Pancreas (tissue), 10 donors: ENCODE measurements around the gene ASB2. TPM values are rescaled to one million over a fixed set of nuclear protein-coding genes. Genes with fewer than 3 reads are reported as not detected.

Experiments
- ATAC-seq, 4 donors: fragments of 200-7000 bp; cut with Tn5 transposase; one replicate each; pipeline versions ENCODE4 v1.8.0 to v1.9.1; 2020; ENCODE audit warnings: mild to moderate bottlenecking in 4 of 4, moderate library complexity in 4 of 4
- DNase-seq, 6 donors: peaks; one replicate each; pipeline ENCODE4 v3.0.0-alpha.2; 2020
- FAIRE-seq: peaks from 2 replicates; lab custom pipeline; 2012; peaks lifted over from hg19 to GRCh38; lab: Jason Lieb, UNC
- H3K27ac ChIP-seq, 4 donors: fragments of 200-600 bp; sonication (generic); 1 replicate in 3 of 4; 2 replicates in 1 of 4; pipeline versions ENCODE4 v1.5.0 to v1.8.0; 2020
- H3K27me3 ChIP-seq, 4 donors: fragments of 200-600 bp; one replicate each; pipeline ENCODE4 v1.8.0; 2021
- H3K36me3 ChIP-seq, 3 donors: fragments of 200-600 bp; sonication (generic) in 1 of 3; one replicate each; pipeline versions ENCODE4 v1.5.0 to v1.8.0; 2020 to 2021
- H3K4me1 ChIP-seq, 3 donors: fragments of 200-600 bp; one replicate each; pipeline ENCODE4 v1.8.0; 2021
- H3K4me3 ChIP-seq, 4 donors: fragments of 200-600 bp; sonication (generic) in 2 of 4; one replicate each; pipeline versions ENCODE4 v1.5.0 to v1.8.0; 2020 to 2021
- H3K9me3 ChIP-seq, 4 donors: fragments of 200-600 bp; one replicate each; pipeline ENCODE4 v1.8.0; 2021
- WGBS, 2 donors: extraction: QIAGEN DNeasy Blood & Tissue Kit; methylation state at CpG; one replicate each; pipeline ENCODE4 v1.1.7; 2013; 5-methylcytosine and 5-hydroxymethylcytosine counted together
- intact Hi-C, 3 donors: fragments of 100-400 bp; cut with DNase I; formaldehyde crosslinking; loops; one replicate each; pipeline versions ENCODE4 v1.11.1 to v1.14.2; 2022
- polyA plus RNA-seq, 2 donors: library from polyadenylated mRNA; stranded (reverse); fragments of 200-250 nt; gene quantifications; one replicate each; pipeline ENCODE4 v1.2.3, GENCODE V29; 2013
- total RNA-seq, 6 donors: library from RNA; stranded (reverse); fragmentation: NEBNext Ultra II Directional in 4 of 6; extraction: Animal tissue kit (Norgen Biotek cat#: 25700) in 4 of 6; gene quantifications; one replicate each; pipeline versions ENCODE4 v1.2.1 to v1.2.4, GENCODE V29; 2021 to 2023
- TF ChIP-seq, protein P1 (sequence below), 4 donors: fragments of 200-600 bp; sonication (generic) in 3 of 4; IDR thresholded peaks; one replicate each; pipeline versions ENCODE4 v1.5.0 to v1.8.0; 2021; ENCODE audit warnings: antibody characterized with exemption in 4 of 4
- donor health status: healthy with polysubstance abuse.
- donor health status: DM: no; HTN: no; CAD: no; lungs with moderate emphysema.
- donor health status: DM: no; HTN: no; CAD: no.
- donor health status: control.
- donor health status: control.
- donor health status: Bipolar disorder and iron deficiency.
- donor health status: DM: yes; HTN: yes; CAD: no.
- donor health status: DM: no; HTN: no; CAD: no.
- donor health status: DM: no; HTN: no; CAD: no.
- donor health status: DM: yes; HTN: yes; CAD: no.

The ASB2 gene
- total and polyA plus RNA-seq, 8 donors = 0.09 to 1.4 (median 0.40) TPM

DNA sequence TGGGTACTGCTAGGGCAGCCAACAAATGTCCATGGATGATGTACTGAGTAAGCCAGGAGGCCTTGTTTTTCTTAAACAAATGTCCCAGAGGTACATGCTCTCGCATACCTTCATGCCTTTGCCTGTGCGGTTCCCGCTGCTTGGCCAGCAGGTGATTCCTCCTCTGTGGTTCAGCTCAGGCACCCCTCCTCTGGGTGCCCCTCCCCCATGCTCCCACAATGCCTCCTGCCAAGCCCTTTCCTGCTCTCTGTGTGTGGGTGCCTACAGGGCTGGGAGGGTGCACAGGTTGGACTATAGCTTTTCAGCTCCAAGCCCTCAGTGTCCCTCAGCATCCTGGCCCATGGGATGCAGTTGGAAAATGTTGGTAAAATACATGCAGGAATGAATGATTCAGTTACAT lies 23.5 kb downstream of the ASB2 start:
- H3K4me3 ChIP-seq = no peak overlapping the region
- no peaks in the 10 kb centered on the region for H3K36me3 ChIP-seq
- FAIRE-seq (no peak), ATAC-seq (peak in 1 of 4 donors; percentile 8), DNase-seq (no peak)
- 74 to 80% methylated on average over 3 of the region's 3 CpGs for WGBS, 2 donors
- H3K4me1 ChIP-seq = no peaks in the 10 kb centered on the region
- no peaks in the 10 kb centered on the region for H3K27me3 ChIP-seq
- intact Hi-C loops = no loop called here
- H3K9me3 ChIP-seq = no peaks in the 10 kb centered on the region
- TF ChIP-seq, protein P1, sequence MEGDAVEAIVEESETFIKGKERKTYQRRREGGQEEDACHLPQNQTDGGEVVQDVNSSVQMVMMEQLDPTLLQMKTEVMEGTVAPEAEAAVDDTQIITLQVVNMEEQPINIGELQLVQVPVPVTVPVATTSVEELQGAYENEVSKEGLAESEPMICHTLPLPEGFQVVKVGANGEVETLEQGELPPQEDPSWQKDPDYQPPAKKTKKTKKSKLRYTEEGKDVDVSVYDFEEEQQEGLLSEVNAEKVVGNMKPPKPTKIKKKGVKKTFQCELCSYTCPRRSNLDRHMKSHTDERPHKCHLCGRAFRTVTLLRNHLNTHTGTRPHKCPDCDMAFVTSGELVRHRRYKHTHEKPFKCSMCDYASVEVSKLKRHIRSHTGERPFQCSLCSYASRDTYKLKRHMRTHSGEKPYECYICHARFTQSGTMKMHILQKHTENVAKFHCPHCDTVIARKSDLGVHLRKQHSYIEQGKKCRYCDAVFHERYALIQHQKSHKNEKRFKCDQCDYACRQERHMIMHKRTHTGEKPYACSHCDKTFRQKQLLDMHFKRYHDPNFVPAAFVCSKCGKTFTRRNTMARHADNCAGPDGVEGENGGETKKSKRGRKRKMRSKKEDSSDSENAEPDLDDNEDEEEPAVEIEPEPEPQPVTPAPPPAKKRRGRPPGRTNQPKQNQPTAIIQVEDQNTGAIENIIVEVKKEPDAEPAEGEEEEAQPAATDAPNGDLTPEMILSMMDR (IDR thresholded peaks at IDR 0.05) = no peak
- H3K27ac ChIP-seq = no peak overlapping the region

DNA sequence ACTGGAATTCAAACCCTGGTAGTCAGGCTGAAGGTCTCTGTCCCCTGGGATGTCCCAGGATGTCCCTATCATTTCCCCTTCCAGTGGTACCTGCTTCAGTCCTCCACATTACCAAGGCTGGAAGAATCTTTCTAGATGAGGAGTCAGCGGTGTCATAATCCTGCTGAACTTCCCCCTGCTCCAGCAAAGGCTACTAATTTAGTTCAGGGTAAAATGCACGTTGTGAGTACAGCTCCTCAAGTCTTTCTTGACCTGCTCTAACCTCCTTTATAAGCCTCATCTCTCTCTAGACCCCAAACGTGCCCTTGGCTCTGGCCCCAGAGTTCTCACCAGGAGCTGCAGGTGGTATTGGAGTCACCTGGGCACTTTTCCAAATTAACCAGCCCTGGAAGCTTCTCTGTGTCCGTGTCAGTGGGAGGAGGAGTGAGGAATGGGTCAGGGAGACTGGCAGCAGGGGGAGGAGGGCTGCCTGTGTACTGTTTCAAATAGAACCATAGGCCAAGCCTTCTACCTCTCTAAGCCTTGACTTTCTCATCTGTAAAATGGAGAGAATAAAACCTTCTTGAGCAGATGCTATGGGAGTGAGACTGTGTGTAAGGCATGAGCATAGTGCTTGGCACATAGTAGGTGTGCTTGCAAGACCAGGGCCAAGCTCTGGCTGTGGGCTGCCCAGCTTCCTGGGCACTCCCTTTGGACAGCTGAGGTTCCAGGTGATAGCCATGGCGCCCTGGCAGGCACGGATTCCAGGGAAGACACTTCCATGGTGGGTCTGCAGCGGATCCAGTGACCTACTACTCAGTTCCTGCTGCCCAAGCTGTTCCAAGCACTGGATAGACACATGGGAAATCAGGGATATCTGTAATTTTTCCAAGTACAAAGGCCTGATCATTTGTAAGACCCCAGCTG lies 24.5 kb downstream of the ASB2 start:
- no peak for FAIRE-seq
- no peaks in the 10 kb centered on the region for H3K36me3 ChIP-seq
- DNase-seq = peak in 1 of 6 donors; percentile 13
- no peaks in the 10 kb centered on the region for H3K9me3 ChIP-seq
- peak in 1 of 4 donors; percentile 36 for ATAC-seq
- H3K4me3 ChIP-seq = no peak overlapping the region
- no peaks in the 10 kb centered on the region for H3K27me3 ChIP-seq
- no peak overlapping the region for H3K27ac ChIP-seq
- 53 to 62% methylated on average over 7 of the region's 7 CpGs for WGBS, 2 donors
- TF ChIP-seq, protein P1 (IDR thresholded peaks at IDR 0.05) = no peak
- intact Hi-C loops = no loop called here
- H3K4me1 ChIP-seq = peaks cover 0 to under 1% (median 0%) of the 10 kb centered on the region in 3 donors

DNA sequence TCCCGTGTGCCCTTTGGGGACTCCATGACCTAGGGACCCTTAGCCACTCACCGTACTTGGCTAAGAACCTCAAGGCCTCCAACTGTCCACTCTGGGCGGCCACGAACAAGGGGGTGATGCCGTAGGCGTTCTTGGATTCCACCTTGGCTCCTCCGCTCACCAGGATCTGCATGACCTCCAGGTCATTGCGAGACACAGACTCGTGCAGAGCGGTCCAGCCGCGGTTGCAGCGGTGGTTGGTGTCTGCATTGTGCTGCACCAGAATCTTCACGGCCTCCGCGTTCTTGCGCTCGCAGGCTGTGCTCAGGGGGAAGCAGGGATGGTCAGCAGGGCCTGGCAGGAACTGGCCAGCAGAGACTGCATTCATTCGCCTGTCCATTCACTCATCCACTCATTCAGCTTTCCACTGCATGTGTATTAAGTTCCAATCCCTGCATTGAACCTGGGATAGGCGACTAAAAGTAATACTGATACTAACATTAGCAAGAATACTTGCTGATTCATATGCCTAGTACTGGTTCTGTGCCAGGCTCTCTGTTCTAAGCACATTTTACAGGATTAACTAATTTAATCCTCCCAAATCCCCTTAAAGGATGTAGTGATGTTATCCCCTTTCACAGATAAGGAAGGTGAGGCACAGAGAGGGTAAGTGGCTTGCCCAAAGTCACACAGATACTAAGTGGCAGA lies 25.3 kb downstream of the ASB2 start:
- FAIRE-seq = no peak
- WGBS, 2 donors = 79 to 84% methylated on average over 20 of the region's 20 CpGs
- H3K36me3 ChIP-seq = no peaks in the 10 kb centered on the region

DNA sequence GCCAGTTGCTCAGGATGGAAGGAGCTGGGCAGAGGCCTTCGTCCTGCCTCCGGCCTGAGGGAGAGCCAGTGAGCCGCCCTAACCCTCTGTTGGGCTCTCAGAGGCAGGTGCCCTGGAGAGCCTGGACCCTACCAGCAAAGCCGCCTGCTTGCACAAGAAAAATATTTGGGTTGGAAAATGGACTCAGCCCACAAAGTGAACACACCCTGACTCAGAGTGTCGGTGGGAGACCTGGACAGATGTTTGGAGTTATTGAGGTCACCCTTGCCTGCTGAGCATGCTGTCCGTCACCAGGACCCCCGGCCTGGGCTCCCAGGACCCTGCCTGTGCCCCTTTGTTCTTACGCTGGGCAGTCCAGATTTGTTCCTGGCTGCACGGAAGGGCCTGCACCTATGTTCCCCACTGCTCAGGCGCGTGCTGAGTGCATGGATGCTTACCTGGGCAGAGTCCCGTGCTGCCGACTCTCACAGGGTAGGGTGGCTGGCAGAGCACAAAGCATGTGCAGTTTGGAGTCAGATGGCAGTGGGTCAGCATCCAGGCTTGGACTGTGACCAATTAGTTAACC lies 26.8 kb downstream of the ASB2 start:
- ATAC-seq (no peak), DNase-seq (peak in 1 of 6 donors; percentile 10), FAIRE-seq (no peak)
- intact Hi-C loops = no loop called here
- TF ChIP-seq, protein P1 (IDR thresholded peaks at IDR 0.05) = no peak
- Histone ChIP-seq H3K4me3 (no peak overlapping the region), H3K27me3 (no peaks in the 10 kb centered on the region), H3K27ac (no peak overlapping the region), H3K9me3 (no peaks in the 10 kb centered on the region), H3K36me3 (no peaks in the 10 kb centered on the region), H3K4me1 (peaks cover 0 to 3% (median 0%) of the 10 kb centered on the region in 3 donors)
- WGBS, 2 donors = 87 to 94% methylated on average over 13 of the region's 13 CpGs

More for the DNA sequence above, 25.3 kb downstream of the ASB2 start:
- Histone ChIP-seq H3K9me3 (no peaks in the 10 kb centered on the region), H3K27me3 (no peaks in the 10 kb centered on the region), H3K4me1 (peaks cover 0 to 3% (median 0%) of the 10 kb centered on the region in 3 donors), H3K4me3 (no peak overlapping the region), H3K27ac (no peak overlapping the region)
- ATAC-seq (no peak), DNase-seq (peak in 1 of 6 donors; percentile 11)
- intact Hi-C loops = no loop called here
- TF ChIP-seq, protein P1 (IDR thresholded peaks at IDR 0.05) = no peak
